IMR-90 (cell line): ENCODE data around the gene C6orf15.

ENCODE experiments used
- FOS ChIP-seq: fragments of 150-350 bp; IDR thresholded peaks from 2 replicates; pipeline ENCODE4 v1.6.1; 2016; ENCODE audit warnings: low read depth, low read length
- MAFK ChIP-seq: IDR thresholded peaks from 2 replicates; pipeline ENCODE4 v1.6.1; 2012; ENCODE audit warnings: low read depth, low read length, improper control_type of control experiment
- MXI1 ChIP-seq: IDR thresholded peaks from 2 replicates; pipeline ENCODE4 v1.6.1; 2012; ENCODE audit warnings: low read depth, mild to moderate bottlenecking, low read length, moderate library complexity, borderline replicate concordance
- POLR2A ChIP-seq: IDR thresholded peaks from 2 replicates; pipeline ENCODE4 v1.6.1; 2012; ENCODE audit warnings: mild to moderate bottlenecking, low read depth, low read length
- RAD21 ChIP-seq: IDR thresholded peaks from 2 replicates; pipeline ENCODE4 v1.6.1; 2012; ENCODE audit warnings: low read length, improper control_type of control experiment
- TF ChIP-seq, protein P1 (sequence below): conservative IDR thresholded peaks from 2 replicates; pipeline ENCODE4 v1.5.1; 2012; ENCODE audit warnings: mild to moderate bottlenecking, low read depth, low read length, improper control_type of control experiment
- TF ChIP-seq, protein P2 (sequence below): fragments of 150-350 bp; IDR thresholded peaks from 2 replicates; pipeline ENCODE4 v1.6.1; 2016; ENCODE audit warnings: low read depth, mild to moderate bottlenecking, low read length, moderate library complexity, borderline replicate concordance

DNA sequence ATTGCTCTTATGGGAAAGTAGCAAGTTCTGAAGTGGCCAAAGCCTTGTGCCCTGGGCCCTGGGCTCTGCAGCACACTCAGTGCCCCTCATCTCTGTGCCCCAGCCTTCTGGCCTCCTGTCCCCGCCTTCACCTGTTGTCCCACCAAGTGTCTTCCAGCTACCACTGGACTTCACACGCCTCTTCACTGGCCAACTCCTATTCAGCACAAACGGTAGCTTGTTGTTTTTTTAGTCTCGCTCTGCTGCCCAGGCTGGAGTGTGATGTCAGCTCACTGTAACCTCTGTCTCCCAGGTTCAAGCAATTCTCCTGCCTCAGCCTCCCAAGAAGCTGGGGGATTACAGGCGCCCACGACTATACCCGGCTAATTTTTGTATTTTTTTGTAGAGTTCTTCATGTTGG, 40.4 kb upstream of the C6orf15 start:
- TF ChIP-seq POLR2A (no peak), RAD21 (no peak), MXI1 (no peak), FOS (no peak), MAFK (no peak)
- TF ChIP-seq, protein P1, sequence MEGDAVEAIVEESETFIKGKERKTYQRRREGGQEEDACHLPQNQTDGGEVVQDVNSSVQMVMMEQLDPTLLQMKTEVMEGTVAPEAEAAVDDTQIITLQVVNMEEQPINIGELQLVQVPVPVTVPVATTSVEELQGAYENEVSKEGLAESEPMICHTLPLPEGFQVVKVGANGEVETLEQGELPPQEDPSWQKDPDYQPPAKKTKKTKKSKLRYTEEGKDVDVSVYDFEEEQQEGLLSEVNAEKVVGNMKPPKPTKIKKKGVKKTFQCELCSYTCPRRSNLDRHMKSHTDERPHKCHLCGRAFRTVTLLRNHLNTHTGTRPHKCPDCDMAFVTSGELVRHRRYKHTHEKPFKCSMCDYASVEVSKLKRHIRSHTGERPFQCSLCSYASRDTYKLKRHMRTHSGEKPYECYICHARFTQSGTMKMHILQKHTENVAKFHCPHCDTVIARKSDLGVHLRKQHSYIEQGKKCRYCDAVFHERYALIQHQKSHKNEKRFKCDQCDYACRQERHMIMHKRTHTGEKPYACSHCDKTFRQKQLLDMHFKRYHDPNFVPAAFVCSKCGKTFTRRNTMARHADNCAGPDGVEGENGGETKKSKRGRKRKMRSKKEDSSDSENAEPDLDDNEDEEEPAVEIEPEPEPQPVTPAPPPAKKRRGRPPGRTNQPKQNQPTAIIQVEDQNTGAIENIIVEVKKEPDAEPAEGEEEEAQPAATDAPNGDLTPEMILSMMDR = no peak
- TF ChIP-seq, protein P2, sequence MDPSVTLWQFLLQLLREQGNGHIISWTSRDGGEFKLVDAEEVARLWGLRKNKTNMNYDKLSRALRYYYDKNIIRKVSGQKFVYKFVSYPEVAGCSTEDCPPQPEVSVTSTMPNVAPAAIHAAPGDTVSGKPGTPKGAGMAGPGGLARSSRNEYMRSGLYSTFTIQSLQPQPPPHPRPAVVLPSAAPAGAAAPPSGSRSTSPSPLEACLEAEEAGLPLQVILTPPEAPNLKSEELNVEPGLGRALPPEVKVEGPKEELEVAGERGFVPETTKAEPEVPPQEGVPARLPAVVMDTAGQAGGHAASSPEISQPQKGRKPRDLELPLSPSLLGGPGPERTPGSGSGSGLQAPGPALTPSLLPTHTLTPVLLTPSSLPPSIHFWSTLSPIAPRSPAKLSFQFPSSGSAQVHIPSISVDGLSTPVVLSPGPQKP = no peak
